NB4 (cell line): Measurements from ENCODE around the gene AP2A2.

Experiments
- CTCF ChIP-seq: IDR thresholded peaks from one replicate; pipeline ENCODE4 v1.5.1; 2012; ENCODE audit warnings: low read depth, low read length
- MAX ChIP-seq: IDR thresholded peaks from 2 replicates; pipeline ENCODE4 v1.6.1; 2011; ENCODE audit warnings: low read depth, low read length
- MYC ChIP-seq: IDR thresholded peaks from 2 replicates; pipeline ENCODE4 v1.6.1; 2011; ENCODE audit warnings: low read depth, low read length
- POLR2A ChIP-seq: IDR thresholded peaks from 2 replicates; pipeline ENCODE4 v1.6.1; 2011; ENCODE audit warnings: mild to moderate bottlenecking; ENCODE audit not compliant: insufficient read length; ENCODE audit errors: extremely low read depth

GRCh38 chr11:1025410-1026162, 99.9 kb downstream of the AP2A2 start:
- TF ChIP-seq CTCF (no peak), MAX (no peak), POLR2A (no peak), MYC (no peak)
